NCI-H82 (cell line): Measurements from ENCODE around the gene CAMKMT.

Experiments
- DNase-seq: peaks from one replicate; lab custom pipeline; 2025; lab: John Stamatoyannopoulos, UW

Gene CAMKMT

DNA sequence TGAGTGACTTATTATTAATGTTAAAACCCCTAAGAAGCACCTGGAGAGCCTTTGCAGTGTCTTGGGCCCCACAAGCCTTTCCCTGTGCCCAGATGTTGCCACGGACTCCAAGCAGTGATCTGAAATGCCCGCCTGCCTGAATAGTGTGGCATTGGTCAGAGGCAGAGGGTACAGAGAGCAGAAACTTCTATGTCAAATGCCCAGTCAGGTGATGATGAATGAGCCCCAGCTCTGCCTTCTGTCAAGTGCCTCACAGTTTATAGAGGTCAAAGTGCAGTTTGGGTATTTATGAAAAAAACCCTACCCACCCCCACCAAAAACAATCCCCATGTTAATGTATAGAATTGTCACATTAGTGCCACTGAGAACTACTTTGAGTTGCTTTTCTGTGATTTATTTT is 409.8 kb downstream of the CAMKMT start:
- DNase-seq: peak; percentile 40

DNA sequence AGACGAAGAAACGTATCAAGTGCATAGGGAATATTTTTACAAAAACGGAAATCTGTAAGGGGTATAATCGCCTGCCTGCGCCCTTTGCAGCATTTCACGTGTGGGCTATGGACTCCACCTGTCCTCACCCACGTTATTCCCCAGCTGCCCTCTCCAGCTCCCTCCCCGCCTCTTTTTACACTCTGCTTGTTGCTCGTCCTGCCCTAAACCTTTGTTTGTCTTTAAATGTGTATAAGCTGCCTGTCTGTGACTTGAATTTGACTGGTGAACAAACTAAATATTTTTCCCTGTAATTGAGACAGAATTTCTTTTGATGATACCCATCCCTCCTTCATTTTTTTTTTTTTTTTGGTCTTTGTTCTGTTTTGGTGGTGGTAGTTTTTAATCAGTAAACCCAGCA is 410.4 kb downstream of the CAMKMT start:
- DNase-seq: peak; percentile 70

DNA sequence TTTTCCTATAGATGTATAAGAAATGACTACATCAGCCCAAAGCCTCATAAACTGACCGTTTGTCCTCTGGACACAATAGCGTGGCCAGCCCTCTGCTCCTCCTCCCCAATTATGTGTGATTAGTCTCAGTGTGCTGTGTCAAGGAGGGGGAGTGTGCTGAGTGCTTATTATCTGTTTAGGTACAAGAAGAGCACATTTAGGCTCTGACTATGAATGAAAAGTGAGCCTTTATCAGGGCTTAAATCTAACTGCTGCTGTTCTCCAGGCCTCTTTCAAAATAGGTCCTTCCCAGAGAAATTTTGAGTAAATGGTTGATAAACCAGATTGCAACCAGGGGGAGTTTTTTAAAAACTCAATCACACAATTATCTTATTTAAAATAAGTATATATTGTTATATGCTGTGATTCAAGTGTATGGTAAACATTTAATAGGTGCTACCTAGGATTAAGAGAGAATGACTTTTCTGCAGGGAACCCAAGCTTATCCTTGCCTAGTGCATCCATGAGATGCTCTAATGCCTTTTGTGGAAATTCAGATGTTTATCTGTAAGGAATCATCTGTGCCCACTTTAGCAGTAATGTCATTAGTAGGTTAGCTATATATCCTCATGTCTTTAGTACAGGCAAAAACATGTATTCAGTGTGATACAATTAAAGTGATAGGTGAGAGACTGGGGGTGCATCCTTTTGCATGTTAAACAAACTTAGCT is 411.1 kb downstream of the CAMKMT start:
- DNase-seq: peak; percentile 87

DNA sequence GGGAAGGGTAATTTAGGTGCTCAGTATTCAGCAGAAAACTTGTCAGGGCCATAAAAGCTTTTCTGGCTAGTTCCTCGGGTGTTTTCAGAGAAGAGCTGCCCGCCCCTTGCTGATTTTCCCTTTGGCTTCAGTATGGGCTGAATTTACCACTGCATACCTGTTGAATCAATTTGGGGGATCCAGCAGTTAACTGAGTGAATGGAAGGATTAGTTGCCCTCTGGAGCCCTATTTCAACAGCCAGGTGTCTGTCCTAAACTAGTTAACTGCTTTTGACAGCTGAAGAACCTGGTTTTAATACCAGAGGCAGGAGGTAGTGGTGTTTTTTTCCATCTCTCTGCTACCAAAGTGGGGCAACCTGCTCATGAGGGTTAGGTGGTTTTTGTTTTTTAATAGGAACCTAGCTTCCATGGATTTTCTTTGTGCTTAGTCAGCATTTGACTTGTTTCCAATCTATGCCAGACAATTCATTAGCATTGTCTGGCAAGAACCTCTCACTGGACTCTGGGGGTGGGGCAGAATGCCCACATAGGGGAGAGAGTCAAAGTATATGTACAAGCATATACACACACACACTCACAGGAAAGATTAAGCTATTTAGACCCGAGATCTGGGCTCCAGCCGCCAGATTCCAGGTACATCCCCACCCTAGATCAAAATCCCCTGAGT is 413.2 kb downstream of the CAMKMT start:
- peak; percentile 67 for DNase-seq

DNA sequence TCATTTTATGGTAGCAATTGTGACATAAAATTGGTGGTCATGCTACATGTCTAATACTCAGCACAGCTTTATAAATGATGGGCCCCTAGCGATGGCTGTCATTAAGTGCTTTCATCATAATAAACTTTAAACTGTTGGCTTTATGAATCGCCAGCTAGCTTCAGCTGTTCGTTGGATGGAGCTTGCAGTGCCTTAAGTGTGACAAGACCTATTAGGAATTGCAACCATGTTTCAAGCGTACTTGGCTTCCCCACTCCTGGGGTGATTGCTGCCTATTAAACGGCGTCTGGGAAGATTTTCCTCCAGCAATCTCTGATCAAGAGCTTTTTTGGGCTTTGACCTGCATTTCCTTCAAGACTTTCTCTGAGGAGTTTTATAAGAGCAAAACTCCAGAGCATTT is 415.3 kb downstream of the CAMKMT start:
- DNase-seq: peak; percentile 45

DNA sequence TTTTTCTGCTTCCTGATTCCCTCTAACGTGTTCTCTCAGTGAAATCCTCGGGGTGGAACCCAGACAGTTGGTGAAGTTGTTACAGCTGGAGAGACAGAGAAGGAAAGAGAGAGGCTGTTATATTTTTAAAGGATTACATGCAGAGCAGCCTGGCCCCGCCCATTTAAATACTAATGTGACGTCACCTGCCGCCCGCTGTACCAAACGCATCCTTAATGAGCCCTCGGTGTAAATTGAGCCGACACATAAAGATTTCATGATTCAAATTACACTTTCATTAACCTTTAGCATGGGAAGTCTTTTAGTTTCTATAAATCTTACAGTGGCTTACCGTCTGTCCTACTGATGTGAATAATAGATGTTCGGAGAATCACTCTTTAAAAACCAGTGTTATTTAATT is 415.8 kb downstream of the CAMKMT start:
- DNase-seq: peak; percentile 88

DNA sequence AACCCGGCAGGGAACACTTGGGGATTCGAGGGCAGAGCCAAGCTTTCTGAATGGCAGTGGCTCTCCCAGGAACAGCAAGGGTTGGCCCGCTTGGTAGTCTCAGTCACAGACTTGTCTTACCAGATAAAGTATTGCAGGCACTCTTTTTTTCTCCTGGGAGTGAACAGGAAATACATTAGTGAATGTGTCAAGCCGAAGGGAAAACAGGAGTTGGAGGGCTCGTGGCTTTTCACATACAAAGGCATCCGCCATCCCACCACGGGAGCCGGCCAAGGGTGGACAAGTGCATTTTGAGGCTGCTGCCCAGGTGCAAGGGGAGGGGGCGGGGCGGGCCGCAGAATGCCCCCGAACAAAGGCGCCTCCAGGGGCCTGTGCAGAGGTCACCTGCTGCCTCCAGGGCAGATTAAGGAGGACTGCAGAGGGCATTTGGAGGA is 416.5 kb downstream of the CAMKMT start:
- peak; percentile 84 for DNase-seq

DNA sequence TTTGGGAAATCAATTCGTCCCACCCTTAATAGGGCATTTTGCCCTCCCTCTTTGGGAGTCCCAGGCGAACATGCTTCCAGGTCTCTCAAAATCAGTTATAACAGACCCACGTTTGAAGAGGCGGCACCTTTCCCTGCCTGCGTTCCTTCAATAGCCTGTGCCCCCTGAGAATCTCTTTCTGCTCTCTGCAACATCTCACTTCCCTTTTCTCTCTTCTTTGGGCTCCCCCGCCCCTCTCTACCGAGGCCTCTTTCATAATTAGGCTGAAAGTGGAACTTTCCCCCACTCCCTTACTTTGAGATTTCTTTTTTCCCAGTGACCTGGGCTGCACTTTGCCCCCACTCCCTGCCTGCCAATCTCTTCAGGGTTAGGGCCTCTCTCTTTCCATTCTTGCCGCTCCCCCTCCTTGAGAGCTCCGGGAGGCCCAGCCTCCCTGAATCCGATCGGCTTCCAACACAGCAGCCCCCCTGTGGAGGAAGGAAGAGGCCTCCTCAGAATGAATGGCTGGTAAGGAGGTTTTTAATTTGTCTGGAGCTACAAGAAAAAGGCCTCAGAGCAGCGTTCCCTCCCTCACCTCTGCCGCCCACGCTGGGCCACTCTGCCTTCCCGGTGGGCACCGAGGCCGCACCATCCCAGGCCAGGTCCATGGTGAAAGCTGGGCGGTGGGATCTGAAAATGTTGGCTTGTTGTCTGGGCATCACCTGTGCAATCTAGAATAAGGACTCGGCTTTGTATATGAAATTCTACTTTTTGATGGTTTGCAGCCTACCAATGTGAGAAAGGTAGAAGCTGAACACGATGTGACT is 417.1 kb downstream of the CAMKMT start:
- no peak for DNase-seq

DNA sequence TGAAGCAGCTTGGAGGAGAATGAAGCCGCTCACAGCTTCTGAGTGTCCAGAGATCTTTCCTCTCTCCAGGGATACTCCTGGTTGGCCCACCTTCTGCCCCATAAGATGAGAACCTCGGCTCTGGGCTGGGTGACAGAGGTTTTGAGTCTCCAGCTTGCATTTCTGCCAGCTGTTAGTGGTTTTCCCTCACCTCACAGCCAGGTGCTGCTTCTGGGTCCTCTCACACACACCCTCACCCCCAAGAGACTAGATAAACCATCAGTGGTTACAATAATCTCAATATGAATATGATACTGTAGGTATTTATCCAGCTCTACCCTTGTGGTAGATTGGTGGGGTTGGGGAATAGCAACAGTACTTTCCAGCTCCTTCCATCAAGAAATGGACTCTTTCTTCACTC is 418.0 kb downstream of the CAMKMT start:
- DNase-seq: no peak

DNA sequence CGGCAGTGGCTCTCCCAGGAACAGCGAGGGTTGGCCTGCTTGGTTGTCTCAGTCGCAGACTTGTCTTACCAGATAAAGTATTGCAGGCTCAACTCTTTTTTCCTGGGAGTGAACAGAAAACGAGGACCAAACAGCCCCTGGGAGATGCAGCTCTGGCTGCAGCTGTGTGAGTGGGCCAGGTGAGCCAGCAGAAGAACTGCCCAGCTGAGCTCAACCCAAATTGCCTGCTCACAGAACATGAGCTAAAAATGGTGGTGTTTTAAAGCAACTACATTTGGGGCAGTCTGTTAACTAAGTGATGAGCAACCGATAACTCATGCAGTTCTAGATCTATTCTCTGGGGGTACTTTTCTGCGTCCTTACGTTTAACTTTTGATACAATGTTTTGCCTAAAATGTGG is 418.7 kb downstream of the CAMKMT start:
- DNase-seq: no peak

DNA sequence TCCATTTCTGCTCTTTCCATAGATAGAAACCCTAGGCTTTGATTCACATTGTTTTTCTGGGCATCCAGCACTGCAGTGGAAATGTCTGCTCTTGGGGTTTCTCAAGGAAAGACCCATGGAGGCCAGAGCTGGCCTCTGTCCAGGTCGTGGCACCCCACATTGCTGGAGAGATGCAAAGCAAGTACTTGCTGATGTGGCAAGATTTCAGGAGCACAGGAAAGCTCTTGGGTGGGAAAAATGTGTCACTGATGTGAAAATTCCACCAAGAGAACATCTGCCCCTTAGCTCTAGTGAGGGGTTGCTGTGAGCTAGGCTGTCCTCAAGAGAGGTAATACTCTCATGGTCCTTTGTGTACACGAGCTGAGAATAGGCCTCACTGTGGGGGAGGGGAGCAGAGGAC is 423.7 kb downstream of the CAMKMT start:
- no peak for DNase-seq

DNA sequence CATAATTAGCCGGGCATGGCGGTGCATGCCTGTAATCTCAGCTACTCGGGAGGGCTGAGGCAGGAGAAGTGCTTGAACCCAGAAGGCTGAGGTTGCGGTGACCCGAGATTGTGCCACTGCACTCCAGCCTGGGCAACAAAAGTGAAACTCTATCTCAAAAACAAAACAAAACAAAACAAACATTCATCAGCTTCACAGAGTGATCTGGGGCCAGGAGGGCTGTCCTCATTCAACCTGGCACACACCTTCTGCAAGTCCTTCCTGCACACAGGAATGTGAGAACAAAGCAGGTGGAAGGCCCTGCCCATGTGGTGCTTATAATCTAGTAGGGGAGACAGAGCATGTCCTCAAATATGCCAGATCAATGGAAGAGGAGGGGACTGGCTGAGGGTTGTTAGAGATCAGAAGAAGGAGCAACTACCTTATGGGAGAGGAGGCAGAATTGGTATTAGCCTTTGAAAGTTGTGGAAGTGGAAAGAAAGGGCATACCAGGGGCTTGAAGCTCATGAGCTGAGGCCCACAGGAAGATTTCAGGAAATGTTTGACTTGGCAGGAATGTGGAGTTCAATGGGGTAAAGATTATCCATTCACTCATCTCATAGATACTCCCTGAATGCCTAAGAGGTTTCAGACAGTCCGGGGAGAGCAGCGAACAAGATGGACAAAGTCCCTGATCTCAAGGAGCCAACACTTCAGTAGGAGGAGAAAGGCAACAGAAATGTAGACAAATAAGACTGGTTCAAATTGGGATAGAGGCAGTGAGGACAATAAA is 424.5 kb downstream of the CAMKMT start:
- no peak for DNase-seq

DNA sequence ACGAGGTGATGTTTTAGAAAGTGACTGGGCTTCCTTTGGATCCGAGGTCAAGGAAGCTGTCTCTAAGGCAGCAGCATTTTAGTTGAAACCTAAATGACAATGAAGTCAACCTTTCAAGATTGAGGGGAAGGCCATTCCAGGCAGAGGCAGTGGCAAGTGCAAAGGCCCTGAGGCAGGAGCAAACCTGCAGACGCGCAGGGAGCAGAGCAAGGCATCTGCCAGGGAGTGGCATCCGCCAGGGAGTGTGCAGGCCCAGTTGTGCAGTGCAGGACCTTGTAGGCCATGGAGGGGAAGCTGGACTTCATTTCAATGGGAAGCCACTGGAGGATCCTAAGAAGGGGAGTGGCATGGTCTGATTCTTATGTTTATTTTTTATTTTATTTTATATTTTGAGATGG is 425.1 kb downstream of the CAMKMT start:
- no peak for DNase-seq

DNA sequence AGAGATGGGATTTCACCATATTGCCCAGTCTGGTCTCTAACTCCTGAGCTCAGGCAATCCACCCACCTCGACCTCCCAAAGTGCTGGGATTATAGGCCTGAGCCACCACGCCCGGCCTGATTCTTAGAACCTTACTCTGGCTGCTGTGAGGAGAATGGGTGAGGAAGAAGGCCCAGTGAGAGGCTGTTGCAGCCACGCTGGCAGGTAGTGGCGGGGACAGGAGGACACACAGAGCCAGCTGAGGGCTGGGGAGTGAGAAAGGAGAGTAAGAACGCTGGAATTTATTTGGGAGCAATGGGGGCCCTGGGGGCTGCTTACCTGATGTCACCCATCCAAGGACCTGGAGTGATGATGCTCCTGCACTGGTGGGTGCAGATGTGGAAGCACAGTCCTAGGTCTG is 425.9 kb downstream of the CAMKMT start:
- no peak for DNase-seq

DNA sequence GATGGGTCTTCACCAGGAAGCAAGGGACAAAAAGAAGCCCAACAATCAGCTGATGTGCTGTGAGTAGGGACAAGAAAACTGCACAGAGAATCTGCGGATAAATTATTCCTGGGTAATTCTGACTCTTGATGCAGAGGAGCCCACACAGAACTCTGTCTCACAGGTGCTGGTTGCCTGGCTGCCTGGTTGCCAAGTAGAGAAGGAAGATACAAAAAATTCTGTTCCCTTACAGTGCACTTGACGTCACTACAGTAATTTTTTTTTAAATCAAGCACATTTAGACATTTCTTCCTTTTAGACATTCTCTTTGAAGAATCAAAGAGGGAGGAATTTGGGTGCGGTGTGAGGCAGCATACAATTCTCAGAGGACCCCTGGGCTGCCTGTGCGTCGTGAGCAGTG is 427.7 kb downstream of the CAMKMT start:
- no peak for DNase-seq

DNA sequence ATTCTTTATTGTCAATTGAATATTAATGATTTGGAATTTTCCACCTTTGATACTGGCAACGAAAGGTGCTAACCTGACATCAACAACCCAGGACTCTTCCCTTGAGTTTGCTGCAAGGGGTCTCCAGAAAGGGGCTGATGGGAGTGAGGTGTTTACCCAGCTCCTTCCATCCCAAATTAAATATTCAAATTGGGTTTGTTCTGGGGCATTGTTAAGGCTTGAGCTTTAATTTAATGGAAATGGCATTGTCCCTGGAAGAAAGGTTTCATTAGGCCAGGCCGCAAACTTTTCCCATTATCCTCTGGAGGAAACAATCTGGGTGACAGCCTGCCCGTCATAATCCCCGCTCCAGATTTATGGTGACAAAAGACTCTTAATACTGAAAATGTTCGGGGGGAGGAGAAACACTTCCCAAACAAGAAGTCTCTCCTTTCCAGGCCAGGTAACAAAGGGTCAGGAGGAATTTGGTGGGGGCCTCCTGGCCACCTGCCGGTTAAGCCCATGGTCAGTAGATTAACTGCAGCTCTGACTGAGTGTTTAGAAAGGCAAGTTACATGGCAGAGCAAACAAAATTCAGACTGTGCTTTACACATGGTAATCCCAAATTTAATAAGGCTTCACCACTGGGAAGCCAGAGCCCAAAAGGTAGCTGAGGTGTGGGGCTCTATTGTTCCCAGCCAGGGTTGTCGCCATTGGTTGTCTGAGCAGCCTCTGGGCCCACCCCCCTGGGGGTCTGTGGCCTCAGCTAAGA is 428.4 kb downstream of the CAMKMT start:
- peak; percentile 96 for DNase-seq

DNA sequence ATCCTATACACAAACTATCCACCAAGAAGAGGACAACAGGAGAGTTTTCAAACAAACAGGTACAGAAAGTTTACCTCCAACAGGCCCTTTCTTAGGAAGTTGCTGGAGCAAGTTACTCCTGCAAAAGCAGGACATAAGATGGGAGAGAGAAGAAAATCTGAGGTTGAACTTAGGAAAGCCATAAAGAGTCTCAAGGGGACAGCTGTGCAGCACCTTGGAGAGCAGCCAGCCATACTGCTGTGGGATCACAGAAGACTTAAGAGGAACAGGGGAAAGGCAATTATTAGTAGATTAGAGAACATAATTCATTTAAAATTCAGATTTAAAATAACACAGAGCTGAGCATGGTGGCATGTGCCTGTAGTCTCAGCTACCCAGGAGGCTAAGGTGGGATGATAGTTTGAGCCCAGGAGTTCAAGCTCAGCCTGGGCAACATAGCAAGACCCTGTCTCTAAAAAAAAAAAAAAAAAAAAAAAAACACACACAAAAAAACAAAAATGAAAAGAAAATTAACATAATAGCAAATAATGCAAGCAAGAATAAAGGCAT is 431.6 kb downstream of the CAMKMT start:
- peak; percentile 97 for DNase-seq

DNA sequence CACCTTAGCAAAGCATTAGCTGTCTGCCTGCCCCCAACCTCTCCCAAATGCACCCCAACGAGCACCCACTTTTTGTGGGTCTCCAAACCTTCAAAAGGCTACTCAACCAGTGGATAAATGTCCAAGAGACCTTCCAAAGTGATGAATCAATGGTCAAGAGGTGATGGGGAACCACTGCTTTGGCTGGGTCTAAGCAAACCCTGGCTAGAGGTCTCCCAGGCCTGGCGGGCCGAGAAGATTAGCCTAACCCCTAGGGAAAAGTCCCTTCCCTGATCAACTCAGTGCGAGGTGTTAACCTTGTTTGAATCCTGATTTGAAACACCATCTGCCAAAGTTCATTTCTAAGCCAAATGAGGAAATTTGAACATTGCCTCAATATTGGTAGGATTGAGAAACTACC is 435.0 kb downstream of the CAMKMT start:
- peak; percentile 97 for DNase-seq

DNA sequence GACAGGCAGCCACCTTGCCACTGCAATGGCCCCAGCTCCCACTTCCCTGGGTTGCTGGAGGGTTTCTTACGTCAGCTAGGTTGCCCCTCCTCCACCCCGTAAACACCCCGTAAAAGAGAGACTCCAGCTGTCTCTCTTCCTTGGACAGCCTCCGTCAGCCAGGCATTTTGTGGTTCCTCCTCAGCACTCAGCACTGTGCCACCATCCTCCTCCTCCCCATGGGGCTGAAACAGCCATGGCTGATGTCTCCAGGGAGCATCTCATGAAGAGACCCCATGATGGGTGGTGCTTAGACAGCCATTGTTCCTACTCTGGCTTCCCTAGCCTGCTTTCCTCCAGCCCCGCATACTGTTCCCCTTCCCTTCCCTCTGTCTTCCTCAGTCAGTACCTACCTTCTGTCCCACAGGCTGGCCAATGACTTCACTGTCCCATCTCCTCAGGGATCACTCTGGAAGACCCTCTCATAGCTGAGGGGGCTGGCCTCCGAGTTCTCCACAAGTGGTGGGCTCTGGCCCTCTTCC is 436.5 kb downstream of the CAMKMT start:
- DNase-seq: peak; percentile 46

DNA sequence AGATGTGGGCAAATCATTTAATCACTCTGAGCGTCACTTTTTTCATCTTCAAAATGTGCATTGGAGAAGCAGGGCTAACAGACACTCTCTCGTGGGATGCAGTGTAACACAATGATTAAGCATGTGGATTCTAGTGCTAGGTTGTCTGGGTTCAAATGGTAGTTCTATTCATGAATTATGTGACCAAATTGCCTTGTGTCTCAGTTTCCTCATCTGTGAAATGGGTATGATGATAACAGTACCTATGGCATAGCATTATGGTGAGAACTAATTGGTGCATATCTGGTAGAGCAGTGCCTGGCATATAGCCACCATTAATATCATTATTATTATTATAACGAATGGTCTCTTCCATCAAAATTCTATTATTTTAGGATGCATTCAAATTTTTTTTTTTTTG is 437.4 kb downstream of the CAMKMT start:
- no peak for DNase-seq

DNA sequence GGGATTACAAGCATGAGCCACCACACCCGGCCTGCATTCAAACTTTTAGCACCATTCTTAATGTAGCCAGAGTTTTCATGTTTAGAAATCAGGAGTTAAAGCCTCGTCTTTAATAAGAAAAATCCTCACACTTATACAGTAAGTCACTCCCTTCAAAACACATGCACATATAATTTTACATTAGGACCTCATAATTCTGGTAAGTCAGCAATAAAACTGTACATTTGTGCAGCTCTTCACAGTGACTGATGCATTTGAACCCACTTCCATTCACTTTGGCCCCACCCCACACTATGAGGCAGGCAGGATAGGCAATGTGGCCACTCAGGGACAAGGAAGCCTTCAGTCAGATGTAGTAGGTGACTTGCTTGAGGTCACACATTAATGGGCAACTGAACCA is 438.0 kb downstream of the CAMKMT start:
- DNase-seq: no peak
